ENCODE measurements around the gene ZCCHC10.
"Not testable (repeated sequence)": the region's sequence is repeated elsewhere in the genome, so short reads cannot be mapped to it uniquely, and the experiment has no call there.

ZCCHC10 gene

GRCh38 chr5:133025804-133026663 lies at the start of gene ZCCHC10:
TSS of gene ZCCHC10 (minus strand) at chr5:133026549. CDS start at chr5:133026537, 12 bp downstream.
- peak; percentile 97 for DNase-seq (ENCODE audit: low spot score)

DNA sequence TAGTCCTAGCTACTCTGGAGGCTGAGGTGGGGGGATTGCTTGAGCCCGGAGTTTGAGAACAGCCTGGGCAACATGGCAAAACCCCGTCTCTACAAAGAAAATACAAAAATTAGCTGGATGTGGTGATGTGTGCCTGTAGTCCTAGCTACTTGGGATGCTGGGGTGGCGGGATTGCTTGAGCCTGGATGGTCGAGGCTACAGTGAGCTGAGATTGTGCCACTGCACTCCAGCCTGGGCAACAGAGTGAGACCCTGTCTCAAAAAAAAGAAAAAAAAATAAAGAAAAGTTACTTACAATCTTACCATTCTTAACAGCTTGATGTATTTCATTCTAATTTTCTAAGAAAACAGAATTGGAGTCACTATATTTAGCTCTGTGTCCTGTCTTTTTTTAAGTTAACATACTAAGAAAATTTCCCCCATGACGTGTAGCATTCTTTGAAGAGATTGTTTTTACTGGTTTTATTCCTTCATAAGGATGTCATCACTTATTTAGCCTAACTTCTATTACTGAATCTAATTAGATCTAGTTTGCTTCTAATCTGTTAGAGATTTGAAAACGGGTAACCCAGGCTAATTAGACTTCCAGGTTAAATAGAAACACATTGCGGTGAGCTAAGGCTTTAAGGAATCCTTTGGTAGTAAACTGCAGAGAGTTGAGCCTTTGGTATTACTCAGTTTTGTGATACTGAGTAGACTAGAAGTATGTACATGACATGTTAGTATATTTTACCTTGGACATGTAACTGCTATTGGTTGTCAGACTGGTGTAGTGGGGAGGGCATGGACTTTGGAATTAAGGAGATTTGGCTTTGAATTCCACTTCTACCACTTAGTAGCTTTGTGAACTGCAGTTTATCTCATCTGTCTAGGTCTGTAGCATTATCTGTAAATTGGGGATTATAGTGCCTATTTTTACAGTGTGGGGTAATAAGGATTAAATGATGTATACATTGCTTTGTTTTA lies 49.5 kb upstream of the ZCCHC10 start:
- DNase-seq (ENCODE audit: low spot score): no peak

DNA sequence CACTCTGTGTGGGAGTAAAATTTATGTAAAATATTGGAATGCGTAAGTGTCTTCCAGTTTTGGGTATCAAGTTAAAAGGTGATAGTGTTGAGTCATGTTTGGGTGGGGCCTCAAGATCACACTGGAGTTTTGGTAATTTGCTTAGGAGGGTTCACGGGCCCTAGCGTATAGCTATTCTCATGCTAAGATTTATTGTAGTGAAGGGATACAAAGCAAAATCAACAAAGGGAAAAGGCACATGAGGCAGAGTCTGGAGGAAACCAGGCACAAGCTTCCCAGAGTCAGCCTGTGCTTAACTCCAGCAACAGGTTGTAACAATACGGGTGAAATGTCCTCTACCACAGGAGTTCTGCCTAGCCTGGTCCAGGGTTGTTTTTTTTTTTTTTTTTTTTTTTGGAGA lies 45.7 kb upstream of the ZCCHC10 start:
- no peak for DNase-seq (ENCODE audit: low spot score)

- DNase-seq (ENCODE audit: low spot score): no peak
These were observed 39.7 kb upstream of the ZCCHC10 start for GRCh38 chr5:133066045-133066444.

- DNase-seq (ENCODE audit: low spot score): no peak
These were observed 39.1 kb upstream of the ZCCHC10 start for GRCh38 chr5:133065471-133065870.

- DNase-seq (ENCODE audit: low spot score): no peak
These were observed 37.6 kb upstream of the ZCCHC10 start for GRCh38 chr5:133063965-133064364.

DNA sequence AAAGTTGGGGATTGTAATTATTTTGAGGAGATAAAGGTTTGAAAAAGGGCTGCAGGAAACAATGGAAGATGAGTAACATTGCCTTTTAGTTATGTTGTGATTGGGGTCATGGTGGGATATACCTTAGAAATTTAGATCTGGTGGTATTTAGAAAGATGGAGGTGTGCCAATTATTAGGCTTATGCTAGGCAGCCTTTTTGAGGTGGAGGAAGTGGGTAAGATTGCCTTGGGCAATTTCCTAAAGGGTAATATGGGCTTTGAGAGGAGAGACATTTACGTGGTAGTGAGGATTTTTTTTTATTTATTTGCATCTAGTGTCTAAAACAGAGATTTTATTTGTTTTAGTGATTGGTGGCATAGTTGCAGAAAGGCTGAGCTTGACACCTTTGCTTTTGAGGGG lies 35.9 kb upstream of the ZCCHC10 start:
- DNase-seq (ENCODE audit: low spot score): no peak

- no peak for DNase-seq (ENCODE audit: low spot score)
These were observed 33.3 kb upstream of the ZCCHC10 start for GRCh38 chr5:133059621-133060020.

GRCh38 chr5:133056891-133057290 lies 30.5 kb upstream of the ZCCHC10 start:
- no peak for DNase-seq (ENCODE audit: low spot score)

- no peak for DNase-seq (ENCODE audit: low spot score)
These were observed 28.5 kb upstream of the ZCCHC10 start for GRCh38 chr5:133054697-133055471.

DNA sequence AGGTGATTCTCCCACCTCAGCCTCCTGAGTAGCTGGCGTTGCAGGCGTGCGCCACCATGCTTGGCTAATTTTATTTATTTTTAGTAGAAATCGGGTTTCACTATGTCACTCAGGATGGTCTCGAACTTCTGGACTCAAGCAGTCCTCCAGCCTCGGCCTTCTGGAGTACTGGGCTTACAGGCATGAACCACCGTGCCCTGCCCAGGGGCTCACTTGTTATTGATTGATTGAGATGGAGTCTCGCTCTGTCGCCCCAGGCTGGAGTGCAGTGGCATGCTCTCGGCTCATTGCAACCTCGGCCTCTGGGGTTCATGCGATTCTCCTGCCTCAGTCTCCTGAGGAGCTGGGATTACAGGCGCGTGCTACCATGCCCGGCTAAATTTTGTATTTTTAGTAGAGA lies 27.1 kb upstream of the ZCCHC10 start:
- DNase-seq (ENCODE audit: low spot score): no peak

- peak; percentile 83 for DNase-seq (ENCODE audit: low spot score)
These were observed 26.2 kb upstream of the ZCCHC10 start for GRCh38 chr5:133052317-133053175.

DNA sequence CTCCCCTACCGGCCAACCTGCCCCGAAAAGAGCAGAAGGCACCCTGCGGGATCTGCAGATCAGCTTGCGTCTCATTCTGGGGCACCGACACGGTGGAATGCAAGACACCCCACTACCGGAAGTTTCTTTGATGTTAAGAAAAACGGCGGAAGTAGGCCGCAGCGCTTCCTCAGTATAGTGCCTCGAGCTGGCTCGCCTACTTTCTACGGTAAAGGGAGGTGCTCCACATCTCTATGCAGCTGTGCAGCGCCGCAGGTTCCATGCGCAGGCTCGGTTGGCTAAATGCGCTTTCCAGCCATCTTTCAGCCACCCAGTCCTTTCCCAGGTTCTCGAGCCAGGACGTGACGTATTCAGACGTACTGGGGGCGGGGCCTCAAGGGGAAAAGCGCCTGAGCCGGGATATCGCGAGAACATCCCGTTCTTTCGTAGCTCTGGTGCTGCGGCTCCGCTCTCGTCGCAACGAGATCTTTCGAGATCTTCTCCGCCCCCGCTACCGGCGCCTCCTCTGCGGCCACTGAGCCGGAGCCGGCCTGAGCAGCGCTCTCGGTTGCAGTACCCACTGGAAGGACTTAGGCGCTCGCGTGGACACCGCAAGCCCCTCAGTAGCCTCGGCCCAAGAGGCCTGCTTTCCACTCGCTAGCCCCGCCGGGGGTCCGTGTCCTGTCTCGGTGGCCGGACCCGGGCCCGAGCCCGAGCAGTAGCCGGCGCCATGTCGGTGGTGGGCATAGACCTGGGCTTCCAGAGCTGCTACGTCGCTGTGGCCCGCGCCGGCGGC lies 25.4 kb upstream of the ZCCHC10 start, which contains the start of gene HSPA4:
Gene HSPA4 (plus strand): TSS at position 472 of the 775 bp plus-strand sequence. CDS start 238 bp downstream, at position 710.
- peak; percentile 98 for DNase-seq (ENCODE audit: low spot score)

DNA sequence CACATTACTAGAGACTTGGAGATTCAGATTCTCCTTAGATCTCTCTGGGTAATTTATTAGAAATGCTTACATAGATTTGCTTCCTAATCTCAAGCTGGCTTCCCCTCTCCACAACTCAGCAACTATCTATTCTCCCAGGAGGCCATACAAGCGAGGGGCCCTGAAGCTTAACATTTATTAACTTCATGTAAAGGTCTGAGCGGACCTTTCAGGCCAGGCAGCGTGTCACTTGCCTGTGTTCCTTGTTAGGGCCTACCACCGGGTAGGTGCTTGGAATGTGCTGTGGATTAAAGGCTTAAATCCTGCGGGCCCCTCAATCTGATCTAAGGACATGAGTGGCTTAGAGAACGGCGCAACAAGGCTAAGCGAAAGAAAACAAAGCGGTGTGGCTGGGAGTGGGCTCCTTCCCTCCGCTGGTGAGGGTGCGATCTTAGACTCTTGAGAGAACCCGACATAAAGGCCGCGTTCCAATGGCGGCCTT lies 24.8 kb upstream of the ZCCHC10 start:
- DNase-seq (ENCODE audit: low spot score): no peak

DNA sequence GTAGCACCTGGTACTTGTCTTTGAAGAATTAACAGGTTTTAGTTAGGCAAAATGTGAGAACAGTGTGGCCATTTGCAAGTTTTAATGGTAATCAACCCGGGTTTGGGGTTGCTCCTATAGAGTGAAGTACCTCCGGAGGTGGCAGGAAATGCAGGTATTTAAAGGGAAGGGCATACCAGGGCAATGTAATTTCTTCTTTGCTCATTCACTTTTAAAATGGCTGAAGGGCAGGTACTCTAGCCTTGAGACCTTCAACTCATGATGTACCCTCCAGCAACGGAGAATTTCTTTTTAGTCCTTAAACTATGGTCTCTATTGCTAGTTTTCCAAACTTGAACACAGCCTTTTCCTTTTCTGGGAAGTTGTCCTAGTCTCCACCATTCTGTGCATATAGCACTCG lies 24.2 kb upstream of the ZCCHC10 start:
- DNase-seq (ENCODE audit: low spot score): no peak

DNA sequence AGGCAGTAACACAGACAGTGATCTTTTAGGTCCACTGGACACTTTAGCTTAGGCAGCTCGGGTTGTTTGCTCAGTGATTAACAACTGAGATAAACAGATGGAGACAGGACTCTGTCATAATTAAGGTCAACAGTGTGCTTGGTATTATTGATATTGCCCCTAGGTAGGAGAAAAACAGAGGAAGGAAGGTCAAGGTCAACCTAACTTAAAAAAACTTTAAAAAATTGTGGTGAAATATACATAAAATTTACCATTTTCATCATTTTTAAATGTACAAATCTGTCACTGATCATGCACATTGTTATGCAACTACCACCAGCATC lies 23.3 kb upstream of the ZCCHC10 start:
- no peak for DNase-seq (ENCODE audit: low spot score)

- DNase-seq (ENCODE audit: low spot score): no peak
These were observed 22.8 kb upstream of the ZCCHC10 start for GRCh38 chr5:133048993-133049725.

DNA sequence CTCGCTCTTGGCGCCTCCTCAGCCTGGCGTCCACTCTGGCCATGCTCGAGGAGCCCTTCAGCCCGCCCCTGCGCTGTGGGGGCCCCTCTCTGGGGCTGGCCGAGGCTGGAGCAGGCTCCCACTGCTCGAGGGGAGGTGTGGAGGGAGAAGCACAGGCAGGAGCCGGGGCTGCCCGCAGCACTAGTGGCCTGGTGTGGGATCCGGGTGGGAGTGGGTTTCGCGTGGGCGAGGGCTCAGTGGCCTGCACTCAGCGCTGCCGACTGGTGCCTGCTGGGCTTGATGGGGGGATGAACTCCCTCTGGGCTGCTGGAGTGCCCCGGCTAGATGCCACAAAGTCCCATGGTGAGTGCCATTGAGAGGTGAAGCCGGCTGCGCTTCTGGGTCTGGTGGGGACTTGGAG lies 21.1 kb upstream of the ZCCHC10 start:
- DNase-seq (ENCODE audit: low spot score): no peak

- not testable (repeated sequence) for DNase-seq (ENCODE audit: low spot score)
These were observed 20.2 kb upstream of the ZCCHC10 start for GRCh38 chr5:133046560-133046959.
